ENCODE results near the gene CWC22. TPM values are rescaled to one million over a fixed set of nuclear protein-coding genes. Genes with fewer than 3 reads are reported as not detected.

CWC22 gene
- total and polyA plus RNA-seq, 2 of the 8 experiments (the other 6 are each of a cell fraction or from before 2014, with no cell fraction given): 3.7 to 34.0 TPM

GRCh38 chr2:179899666-179900065 is 107.4 kb downstream of the CWC22 start:
- H4K8ac ChIP-seq (ENCODE audit: extremely low read depth, insufficient read depth, low read length): no peak overlapping the region
- peaks cover 0 to 4% of the 10 kb centered on the region in 2 experiments; a peak in 1 of 4 replicates for H3K9me3 ChIP-seq (ENCODE audit: insufficient read depth in 2 of 2, low read depth in 1 of 2, low read length in 1 of 2)
- DNase-seq (ENCODE audit: low read depth in 1 of 2, low spot score in 2 of 2) (no peak), FAIRE-seq (no peak)
- H3K27me3 ChIP-seq (replicated peaks in 1 of 4; ENCODE audit: control insufficient read depth in 3 of 4, extremely low read depth in 1 of 4, insufficient read depth in 3 of 4, low read length in 3 of 4): no peaks in the 10 kb centered on the region
- H3K4me3 ChIP-seq (ENCODE audit: extremely low read depth in 1 of 4, insufficient read depth in 2 of 4, low read depth in 3 of 4, low read length in 4 of 4): no peak overlapping the region
- H2BK120ac ChIP-seq (replicated peaks; ENCODE audit: low read depth, low read length): no peak overlapping the region
- H3K14ac ChIP-seq (ENCODE audit: insufficient read length): no peak overlapping the region
- no peak overlapping the region for H4K5ac ChIP-seq (ENCODE audit: insufficient read length, low read depth, low read length)
- no peak overlapping the region for H4K91ac ChIP-seq (replicated peaks; ENCODE audit: insufficient read length, low read length)
- no peak overlapping the region for H3K23ac ChIP-seq (ENCODE audit: insufficient read length)
- H3K79me1 ChIP-seq (ENCODE audit: low read depth, low read length): no peaks in the 10 kb centered on the region
- no peaks in the 10 kb centered on the region for H3K36me3 ChIP-seq (ENCODE audit: control insufficient read depth in 2 of 4, insufficient read depth in 4 of 4, low read length in 3 of 4)
- TF ChIP-seq SIN3A (conservative IDR thresholded peaks at IDR 0.05 in 1 of 2, IDR thresholded peaks at IDR 0.05 in 1 of 2; ENCODE audit: low read depth in 1 of 2, low read length in 2 of 2) (no peak), CTBP2 (IDR thresholded peaks at IDR 0.05; ENCODE audit: borderline replicate concordance, insufficient read depth, insufficient read length, low read length) (no peak), EZH2 (IDR thresholded peaks at IDR 0.05; ENCODE audit: low read depth, low read length, severe bottlenecking) (no peak), TAF7 (optimal IDR thresholded peaks at IDR 0.05; ENCODE audit: borderline replicate concordance, low read depth, low read length) (no peak), SIRT6 (IDR thresholded peaks at IDR 0.05; ENCODE audit: low read length) (no peak), CHD1 (IDR thresholded peaks at IDR 0.05; ENCODE audit: low read depth, low read length) (no peak), JUN (IDR thresholded peaks at IDR 0.05; ENCODE audit: low read depth, low read length) (no peak), USF2 (IDR thresholded peaks at IDR 0.05; ENCODE audit: low read length) (no peak)
- no peak overlapping the region for H2AK5ac ChIP-seq (ENCODE audit: low read depth, low read length)
- CTCF ChIA-PET (ENCODE audit: partially characterized antibody): interaction anchor here (1.1 to 3.9 kb wide), 29 partner anchors 8 to 346 kb away, joined by 3 to 24 read pairs (median 7); no protein-coding TSS in a partner anchor
- no peak overlapping the region for H2BK5ac ChIP-seq (ENCODE audit: low read depth, low read length)
- no peak overlapping the region for H2BK12ac ChIP-seq (ENCODE audit: low read depth, low read length)
- H3K56ac ChIP-seq (replicated peaks; ENCODE audit: insufficient read length, low read depth, low read length): no peak overlapping the region
- no peaks in the 10 kb centered on the region for H4K20me1 ChIP-seq (replicated peaks in 1 of 2; ENCODE audit: control insufficient read depth in 1 of 2, insufficient read depth in 2 of 2, low read length in 2 of 2)
- no peaks in the 10 kb centered on the region for H3K23me2 ChIP-seq (ENCODE audit: low read depth, low read length)
- no peak overlapping the region for H3K4ac ChIP-seq (replicated peaks; ENCODE audit: insufficient read length, low read depth, low read length)
- no peak overlapping the region for H2BK15ac ChIP-seq (ENCODE audit: low read length)
- H2AFZ ChIP-seq (ENCODE audit: low read length): no peak overlapping the region
- no peak overlapping the region for H2BK20ac ChIP-seq (ENCODE audit: low read length)
- WGBS, 2 experiments (ENCODE audit: extremely low coverage in 1 of 2, insufficient coverage in 1 of 2, insufficient read length in 1 of 2, insufficient replicate concordance in 2 of 2, low coverage in 1 of 2, low lambda C conversion rate in 2 of 2, missing lambda C conversion rate in 1 of 2): 80% methylated on average over 1 of the region's 1 CpG; no CpG with 5 or more reads in 1 of the 2 experiments
- H3K4me2 ChIP-seq (ENCODE audit: insufficient read depth in 1 of 2, low read depth in 2 of 2, low read length in 2 of 2): no peak overlapping the region
- H3K79me2 ChIP-seq (ENCODE audit: control insufficient read depth in 1 of 2, insufficient read depth in 2 of 2, low read length in 2 of 2): no peaks in the 10 kb centered on the region
- H3K4me1 ChIP-seq (replicated peaks in 1 of 4; ENCODE audit: control insufficient read depth in 3 of 4, insufficient read depth in 4 of 4, low read length in 3 of 4): peaks cover 0 to 3% (median 0%) of the 10 kb centered on the region in 4 experiments; a peak in 1 of 7 replicates
- H3K9ac ChIP-seq (replicated peaks in 1 of 4; ENCODE audit: extremely low read depth in 1 of 4, low read depth in 3 of 4, low read length in 3 of 4): no peak overlapping the region
- POLR2A ChIA-PET (ENCODE audit: partially characterized antibody): no interaction called here
- H3K27ac ChIP-seq (ENCODE audit: low read depth, low read length): no peak overlapping the region
- no peak overlapping the region for H3K18ac ChIP-seq (ENCODE audit: extremely low read depth, low read length)

Data from H1 (cell line).